GM12864 (cell line): ENCODE measurements around the gene PIF1.
"Not testable (repeated sequence)": the region's sequence is repeated elsewhere in the genome, so short reads cannot be mapped to it uniquely, and the experiment has no call there.

Experiments used
- DNase-seq: peaks from one replicate; pipeline ENCODE4 v3.0.0-alpha.2; 2011; ENCODE audit warnings: low read depth
- H3K4me3 ChIP-seq: 2 replicates; pipeline ENCODE4 v1.5.1; 2011; ENCODE audit warnings: mild to moderate bottlenecking, low read depth, low read length, control low read depth
- CTCF ChIP-seq: IDR thresholded peaks from 2 replicates; pipeline ENCODE4 v1.5.1; 2011; ENCODE audit warnings: low read depth, mild to moderate bottlenecking, moderate library complexity, low read length, control low read depth, inconsistent platforms; ENCODE audit errors: missing control alignments

The PIF1 gene

GRCh38 chr15:64833690-64834089, 8.2 kb upstream of the PIF1 start:
- H3K4me3 ChIP-seq: no peak overlapping the region
- no peak for TF ChIP-seq CTCF
- DNase-seq: no peak

- DNase-seq: no peak
- no peak overlapping the region for H3K4me3 ChIP-seq
- TF ChIP-seq CTCF: no peak
Measured at GRCh38 chr15:64828985-64829384, 3.5 kb upstream of the PIF1 start.

DNA sequence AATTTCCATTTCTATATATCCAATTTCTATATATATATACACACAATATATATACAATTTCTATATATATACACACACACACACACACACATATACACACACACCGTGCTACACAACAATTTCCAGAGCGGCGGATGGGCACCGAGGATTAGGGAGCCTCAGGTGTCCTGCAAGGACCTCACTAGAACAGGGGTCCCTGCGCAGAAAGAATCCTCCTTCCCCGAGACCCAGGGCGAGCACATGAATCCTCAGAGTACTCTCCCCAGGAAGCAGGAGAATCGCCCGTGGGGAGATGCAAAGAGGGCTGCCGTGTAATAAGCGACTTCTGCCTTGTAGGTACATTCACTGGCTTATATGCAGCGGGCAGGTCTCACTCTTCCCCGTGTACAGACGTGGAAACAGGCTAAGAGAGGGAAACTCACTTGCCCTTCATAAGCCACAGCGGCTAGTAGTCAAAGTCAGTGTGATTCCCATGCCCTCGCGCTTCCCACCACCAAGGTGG, 467 bp downstream of the PIF1 start:
- H3K4me3 ChIP-seq: peak overlapping the region; percentile 95
- no peak for DNase-seq
- no peak for TF ChIP-seq CTCF

DNA sequence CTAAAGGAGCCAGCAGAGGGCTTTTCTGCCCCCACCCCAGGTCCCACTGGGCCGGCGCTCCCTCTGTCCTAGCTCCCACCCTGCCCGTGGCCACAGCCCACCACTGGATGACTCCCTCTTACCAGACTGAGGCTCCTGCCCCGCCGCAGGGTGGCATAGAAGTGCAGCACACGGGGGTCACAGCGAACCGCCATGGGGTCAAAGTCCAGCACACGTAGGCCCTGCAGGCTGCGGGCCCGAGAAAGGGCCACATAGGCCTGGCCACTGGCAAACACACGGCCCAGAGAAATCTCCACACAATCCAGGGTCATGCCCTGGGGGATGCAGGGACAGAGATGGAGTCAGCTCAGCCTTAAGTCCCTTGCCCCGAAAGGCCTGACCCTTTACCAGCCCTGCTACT, 9.0 kb downstream of the PIF1 start:
- TF ChIP-seq CTCF: no peak
- DNase-seq: no peak

DNA sequence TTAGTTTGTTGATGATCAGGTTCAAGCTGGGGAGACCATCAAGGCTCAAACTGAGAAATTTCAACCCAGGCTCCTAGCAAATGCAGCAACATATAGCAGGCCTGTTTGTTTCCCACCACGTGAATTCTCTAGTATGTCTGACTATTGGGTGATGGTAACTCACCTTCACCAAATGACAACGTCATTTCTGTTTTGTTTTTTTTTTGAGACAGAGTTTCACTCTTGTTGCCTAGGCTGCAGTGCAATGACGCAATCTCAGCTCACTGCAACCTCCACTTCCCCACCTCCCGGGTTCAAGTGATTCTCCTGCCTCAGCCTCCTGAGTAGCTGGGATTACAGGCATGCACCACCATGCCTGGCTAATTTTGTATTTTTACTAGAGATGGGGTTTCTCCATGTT, 10.5 kb downstream of the PIF1 start:
- DNase-seq, H3K4me3 ChIP-seq: not testable (repeated sequence)

More for the DNA sequence above, 9.0 kb downstream of the PIF1 start:
- H3K4me3 ChIP-seq: no peak overlapping the region

DNA sequence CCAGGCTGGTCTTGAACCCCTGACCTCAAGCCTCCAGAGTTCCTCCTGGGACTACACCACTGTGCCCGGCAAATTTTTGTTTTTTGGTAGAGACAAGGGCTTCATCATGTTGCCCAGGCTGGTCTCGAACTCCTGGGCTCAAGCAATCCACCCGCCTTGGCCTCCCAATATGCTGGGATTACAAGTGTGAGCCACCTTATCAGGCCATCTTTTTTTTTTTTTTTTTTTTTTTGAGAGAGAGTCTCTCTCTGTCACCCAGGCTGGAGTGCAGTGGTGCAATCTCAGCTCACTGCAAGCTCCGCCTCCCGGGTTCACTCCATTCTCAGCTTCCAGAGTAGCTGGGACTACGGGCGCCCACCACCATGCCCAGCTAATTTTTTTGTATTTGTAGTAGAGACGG, 11.2 kb downstream of the PIF1 start:
- DNase-seq, H3K4me3 ChIP-seq: not testable (repeated sequence)

GRCh38 chr15:64813075-64813474, 12.4 kb downstream of the PIF1 start:
- peak; percentile 35 for DNase-seq
- H3K4me3 ChIP-seq: no peak overlapping the region
- no peak for TF ChIP-seq CTCF

DNA sequence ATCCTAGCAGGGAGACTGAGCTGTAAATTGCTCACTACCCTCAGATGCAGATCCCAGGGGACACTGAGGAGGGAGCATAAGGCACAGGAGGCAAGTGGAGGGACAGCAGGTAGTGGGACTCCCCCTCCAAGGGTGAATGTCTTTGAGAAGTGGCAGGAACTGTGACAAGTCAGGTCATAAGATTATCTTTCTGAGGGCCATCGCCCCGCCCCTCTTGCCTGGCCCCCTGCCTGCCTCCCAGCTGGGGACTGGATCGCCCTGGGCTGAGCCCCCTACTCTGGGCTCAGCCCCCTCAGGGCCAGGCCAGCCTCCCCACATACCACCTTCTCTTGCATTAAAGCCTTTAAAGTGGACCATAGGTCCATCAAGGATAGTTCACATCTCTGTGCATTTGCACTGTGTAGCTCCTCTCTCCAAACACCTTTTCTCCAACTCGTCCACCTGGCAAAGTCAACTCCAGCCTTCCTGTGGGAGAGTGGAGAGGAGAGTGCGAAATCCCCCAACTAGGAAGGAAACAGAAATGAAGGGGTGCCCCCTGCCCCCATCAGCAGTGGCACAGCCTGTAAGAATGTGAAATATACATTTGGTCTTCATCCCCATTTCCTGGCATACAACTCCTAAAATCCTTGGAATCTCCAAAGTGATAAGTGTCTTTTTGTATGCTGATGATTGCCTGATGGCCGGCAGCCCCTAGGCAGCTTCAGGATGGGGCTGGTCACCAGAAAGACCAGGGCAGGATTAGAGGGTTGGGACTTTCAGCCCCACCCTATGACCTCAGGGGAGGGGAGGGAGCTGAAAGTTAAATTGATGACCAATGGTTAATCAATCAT, 14.7 kb downstream of the PIF1 start:
- H3K4me3 ChIP-seq: no peak overlapping the region
- no peak for DNase-seq
- no peak for TF ChIP-seq CTCF
